ENCODE results near the gene NEIL3.
A peak's percentile ranks its signal among the peaks of the same experiment; 100 is the strongest.
"Not testable (repeated sequence)": the region's sequence is repeated elsewhere in the genome, so short reads cannot be mapped to it uniquely, and the experiment has no call there.

Gene NEIL3

DNA sequence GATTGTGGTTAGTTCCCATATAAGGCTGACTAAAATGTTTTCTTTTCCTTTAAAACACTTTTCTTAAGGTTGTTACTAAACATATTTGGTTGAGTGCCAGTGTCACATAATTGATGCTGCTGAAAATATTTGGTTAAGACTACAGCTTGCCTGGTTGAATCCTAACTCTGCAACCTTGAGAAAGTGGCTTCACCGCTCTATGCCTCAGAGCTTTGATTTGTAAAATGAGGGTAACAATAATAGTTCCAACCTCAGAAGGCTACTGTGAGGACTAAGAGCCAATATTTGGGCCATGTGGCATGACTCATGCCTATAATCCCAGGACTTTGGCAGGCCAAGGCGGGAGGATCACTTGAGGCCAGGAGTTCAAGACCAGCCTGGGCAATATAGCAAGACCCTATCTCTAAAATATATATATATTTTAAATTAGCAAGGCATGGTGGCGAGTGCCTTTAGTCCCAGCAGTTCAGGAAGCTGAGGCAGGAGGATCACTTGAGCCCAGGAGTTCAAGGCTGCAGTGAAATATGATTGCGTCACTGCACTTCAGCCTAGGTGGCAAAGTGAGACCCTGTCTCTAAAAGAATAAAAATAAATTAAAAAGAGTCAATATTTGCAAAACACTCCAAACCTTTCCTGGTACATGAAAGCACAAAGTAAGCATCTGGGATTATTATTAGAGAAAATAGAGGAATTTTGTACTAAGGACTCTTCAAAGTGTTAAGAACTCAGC, 7.1 kb upstream of the NEIL3 start:
- no peak for DNase-seq

- DNase-seq: no peak
Observed at GRCh38 chr4:177304094-177304493, 5.6 kb upstream of the NEIL3 start.

DNA sequence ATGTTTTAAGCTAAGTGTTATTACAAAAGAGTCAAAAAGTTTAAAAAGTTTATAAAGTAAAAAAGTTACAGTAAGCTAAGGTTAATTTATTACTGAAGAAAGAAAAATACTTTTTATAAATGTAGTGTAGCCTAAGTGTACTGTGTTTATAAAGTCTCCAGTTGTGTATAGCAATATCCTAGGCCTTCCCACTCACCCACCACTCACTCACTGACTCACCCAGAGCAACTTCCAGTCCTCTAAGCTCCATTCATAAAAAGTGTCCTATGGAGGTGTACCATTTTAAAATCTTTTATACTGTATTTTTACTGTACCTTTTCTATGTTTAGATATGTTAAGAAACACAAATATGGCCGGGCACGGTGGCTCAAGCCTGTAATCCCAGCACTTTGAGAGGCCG, 4.8 kb upstream of the NEIL3 start:
- DNase-seq: not testable (repeated sequence)

GRCh38 chr4:177308125-177308524, 1.5 kb upstream of the NEIL3 start:
- DNase-seq: no peak

DNA sequence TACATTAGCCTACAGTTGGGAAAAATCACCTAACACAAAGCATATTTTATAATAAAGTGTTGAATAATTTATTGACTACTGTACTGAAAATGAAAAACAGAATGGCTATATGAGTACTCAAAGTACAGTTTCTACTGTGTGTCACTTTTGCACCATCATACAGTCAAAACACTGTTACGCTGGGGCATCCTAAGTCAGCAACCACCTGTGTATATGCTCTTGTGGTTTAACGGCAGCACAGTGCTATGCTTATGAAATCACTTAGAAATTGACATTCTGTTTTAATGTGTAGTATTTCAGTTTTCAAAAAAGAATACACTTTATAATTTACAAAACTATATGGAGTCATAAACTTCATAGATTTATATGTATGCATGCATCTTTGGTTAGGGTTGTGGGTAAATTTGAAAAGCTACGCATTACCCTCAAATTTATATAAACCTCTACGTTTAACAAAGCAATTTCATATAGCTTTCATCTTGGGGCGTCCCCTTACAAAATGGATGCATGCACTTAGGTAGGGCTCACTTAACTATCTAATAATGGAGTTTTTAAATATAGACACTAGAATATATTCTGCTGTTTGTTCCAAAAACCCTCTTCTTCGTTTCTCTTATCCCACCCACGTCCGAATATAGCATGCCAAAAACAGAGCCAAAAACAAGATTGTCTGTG, 690 bp upstream of the NEIL3 start:
- no peak for DNase-seq

DNA sequence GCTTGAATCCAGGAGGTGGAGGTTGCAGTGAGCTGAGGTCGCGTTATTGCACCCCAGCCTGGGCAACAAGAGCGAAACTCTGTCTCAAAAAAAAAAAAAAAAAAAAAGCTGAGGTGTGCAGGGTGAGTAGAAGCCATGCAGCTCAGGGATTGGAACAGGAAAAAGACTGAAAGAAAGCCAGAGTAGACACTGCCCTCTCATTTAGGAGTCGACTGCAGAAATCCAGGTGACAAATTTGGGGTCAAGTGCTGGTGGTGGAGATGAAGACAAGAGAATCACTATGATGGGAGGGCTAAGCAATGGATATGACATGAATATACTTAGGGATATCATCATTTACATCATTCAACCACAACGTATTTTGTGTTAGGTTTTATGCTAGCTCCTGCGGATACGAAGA, 1.9 kb downstream of the NEIL3 start:
- DNase-seq: no peak

DNA sequence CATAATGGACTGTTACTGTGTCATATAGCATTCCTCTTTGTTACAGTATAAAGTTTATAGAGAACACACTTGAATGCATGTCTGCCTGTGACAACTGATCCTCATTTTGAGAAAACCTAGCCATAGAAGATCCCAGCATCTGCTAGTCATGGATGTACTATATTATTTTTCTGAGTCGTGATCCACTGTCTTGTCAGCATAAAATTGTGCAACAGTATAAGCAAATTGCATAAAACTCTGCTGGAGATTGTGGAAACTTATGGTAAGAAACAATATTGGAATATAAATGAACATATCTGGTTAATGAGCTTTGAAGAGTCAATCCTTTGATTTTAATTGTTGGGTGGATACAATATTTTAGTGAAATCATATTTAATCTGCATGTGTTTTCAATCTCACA, 3.6 kb downstream of the NEIL3 start:
- DNase-seq: no peak

- DNase-seq: no peak
Observed at GRCh38 chr4:177315767-177316464, 6.2 kb downstream of the NEIL3 start.

- no peak for DNase-seq
Observed at GRCh38 chr4:177320721-177321120, 11.0 kb downstream of the NEIL3 start.

- DNase-seq: no peak
Observed at GRCh38 chr4:177321647-177322046, 12.0 kb downstream of the NEIL3 start.

DNA sequence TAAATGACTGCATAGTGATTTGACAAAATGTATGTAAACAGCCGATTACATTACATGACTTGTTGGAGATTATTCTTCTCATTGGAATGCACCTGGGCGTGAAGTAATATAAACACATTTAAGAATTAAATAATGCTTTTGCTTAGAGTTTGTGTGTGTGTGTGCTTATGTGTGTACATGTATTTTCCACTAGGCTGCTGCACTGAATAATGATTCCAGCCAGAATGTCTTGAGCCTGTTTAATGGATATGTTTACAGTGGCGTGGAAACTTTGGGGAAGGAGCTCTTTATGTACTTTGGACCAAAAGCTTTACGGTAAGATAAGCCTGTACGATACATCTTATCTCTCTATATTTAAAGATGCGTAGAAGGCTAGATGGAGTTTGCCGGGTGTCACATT, 12.6 kb downstream of the NEIL3 start:
- no peak for DNase-seq

DNA sequence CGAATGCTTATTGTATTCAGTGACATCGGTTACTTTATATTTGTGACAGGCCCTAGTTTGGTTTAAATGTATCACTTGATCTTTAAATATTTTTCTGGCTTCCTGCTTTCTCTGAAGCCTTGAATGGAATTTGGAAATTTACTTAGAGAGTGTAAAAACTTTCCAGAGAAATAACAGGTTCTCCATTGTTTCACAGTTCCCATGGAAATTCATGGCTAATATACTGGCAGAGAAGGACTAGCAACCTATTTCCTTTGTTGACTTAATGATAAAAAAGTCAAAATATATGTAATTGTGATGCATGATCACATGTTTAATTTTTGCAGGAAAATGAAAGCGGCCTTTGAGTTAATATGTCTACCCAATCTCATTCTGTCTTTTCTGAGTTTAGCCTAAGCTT, 13.2 kb downstream of the NEIL3 start:
- no peak for DNase-seq

DNA sequence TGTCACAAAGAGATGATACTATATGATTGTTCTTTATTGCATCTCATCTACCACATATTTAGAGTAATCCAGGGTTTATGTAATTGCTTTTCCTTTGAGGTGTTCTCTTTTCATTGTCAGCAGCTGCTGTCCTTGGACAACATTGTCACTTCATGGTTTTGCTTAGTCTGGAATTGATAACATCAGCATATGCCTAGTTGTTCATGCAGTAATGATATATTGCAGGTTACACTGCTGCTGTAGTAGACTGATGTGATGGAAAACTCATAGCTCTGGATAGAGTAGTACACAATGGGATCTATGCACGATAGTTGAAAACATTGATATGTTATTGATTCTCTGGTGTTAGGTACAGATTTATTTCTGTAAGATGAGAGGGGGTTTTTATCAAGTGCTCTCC, 13.7 kb downstream of the NEIL3 start:
- no peak for DNase-seq

DNA sequence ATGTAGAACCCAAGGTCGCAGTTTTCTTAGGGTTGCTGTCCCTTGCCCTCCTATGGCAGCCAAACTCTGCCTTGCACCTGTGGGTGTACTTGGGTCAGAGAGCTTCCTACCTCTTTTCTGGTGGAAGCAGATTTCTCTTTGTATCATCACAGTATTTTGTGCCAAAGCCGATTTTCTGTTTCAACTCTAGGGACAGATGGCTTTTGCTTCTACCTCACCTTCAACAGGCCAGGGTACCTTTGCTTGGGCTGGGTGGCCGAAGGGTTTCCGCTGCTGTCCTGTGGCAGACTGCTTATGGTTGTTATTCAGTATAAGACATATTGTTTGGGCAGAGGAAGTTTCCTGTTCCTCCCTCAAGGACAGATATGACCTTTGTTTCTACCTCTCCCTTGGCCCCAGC, 22.4 kb downstream of the NEIL3 start:
- no peak for DNase-seq

- DNase-seq: peak; percentile 1
Observed at GRCh38 chr4:177339477-177340374, 30.1 kb downstream of the NEIL3 start.

- no peak for DNase-seq
Observed at GRCh38 chr4:177348348-177348747, 38.7 kb downstream of the NEIL3 start.

- no peak for DNase-seq
Observed at GRCh38 chr4:177349191-177349590, 39.5 kb downstream of the NEIL3 start.

- DNase-seq: no peak
Observed at GRCh38 chr4:177351622-177352244, 42.1 kb downstream of the NEIL3 start.

GRCh38 chr4:177356206-177356605, 46.5 kb downstream of the NEIL3 start:
- no peak for DNase-seq

- no peak for DNase-seq
Observed at GRCh38 chr4:177356921-177357320, 47.2 kb downstream of the NEIL3 start.

GRCh38 chr4:177367336-177367735, 57.7 kb downstream of the NEIL3 start:
- DNase-seq: no peak

- no peak for DNase-seq
Observed at GRCh38 chr4:177369372-177369771, 59.7 kb downstream of the NEIL3 start.

DNA sequence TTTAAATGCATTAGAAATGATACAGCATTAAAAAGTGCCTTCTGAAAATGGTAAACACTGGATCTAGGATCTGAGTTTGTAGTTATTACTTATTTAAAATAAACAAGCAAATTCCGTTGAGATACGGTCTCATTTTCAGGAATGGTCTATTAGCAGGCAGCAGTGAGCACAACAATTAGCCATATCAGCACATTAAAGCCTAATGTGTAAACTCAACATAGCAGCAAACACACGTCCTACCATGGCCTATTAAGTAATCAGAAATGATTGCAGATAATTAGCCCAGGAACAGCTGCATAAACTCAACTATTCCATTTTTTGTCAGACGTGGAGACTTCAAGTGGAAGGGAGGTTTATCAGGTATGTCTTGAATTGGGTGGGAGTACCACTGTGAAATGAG, 61.8 kb downstream of the NEIL3 start:
- no peak for DNase-seq

All from NCI-H510A treated with DMSO at 0.1 percent for 48 hours (cell line).